ENCODE data around the gene TAS2R13.

- no peak for TF ChIP-seq CTCF (IDR thresholded peaks at IDR 0.05; ENCODE audit: low read depth, low read length)
- TF ChIP-seq EZH2phosphoT487 (IDR thresholded peaks at IDR 0.05; ENCODE audit: low read depth), result no peak
Measured at GRCh38 chr12:10957741-10958140, 48.4 kb upstream of the TAS2R13 start.

Measured in OCI-LY3 (cell line).